LNCaP clone FGC (cell line): ENCODE results near the gene UNC13B.

ENCODE experiments used
- DNase-seq: peaks from one replicate; pipeline ENCODE4 v3.0.0-alpha.2; 2011; ENCODE audit warnings: low read depth
- H3K4me3 ChIP-seq: 2 replicates; pipeline ENCODE4 v1.5.1; 2011; ENCODE audit warnings: mild to moderate bottlenecking, low read depth, low read length, control low read depth
- CTCF ChIP-seq: IDR thresholded peaks from 2 replicates; pipeline ENCODE4 v1.5.1; 2012; ENCODE audit warnings: mild to moderate bottlenecking; ENCODE audit not compliant: control insufficient read depth, insufficient read depth; ENCODE audit errors: extremely low read depth

The UNC13B gene

GRCh38 chr9:35342221-35342958 lies 180.6 kb downstream of the UNC13B start:
- no peak overlapping the region for H3K4me3 ChIP-seq
- TF ChIP-seq CTCF, result no peak
- no peak for DNase-seq

- no peak for TF ChIP-seq CTCF
- H3K4me3 ChIP-seq, result no peak overlapping the region
- no peak for DNase-seq
Measured at GRCh38 chr9:35348109-35348508, 186.3 kb downstream of the UNC13B start.

GRCh38 chr9:35349287-35349990 lies 187.6 kb downstream of the UNC13B start:
- no peak overlapping the region for H3K4me3 ChIP-seq
- peak; percentile 83 for DNase-seq
- TF ChIP-seq CTCF, result no peak

GRCh38 chr9:35350212-35350611 lies 188.4 kb downstream of the UNC13B start:
- H3K4me3 ChIP-seq, result peak overlapping the region; percentile 6; the same call in 1 of the 2 replicates
- no peak for DNase-seq
- TF ChIP-seq CTCF, result no peak

GRCh38 chr9:35350827-35351549 lies 189.2 kb downstream of the UNC13B start:
- peak; percentile 93 for DNase-seq
- H3K4me3 ChIP-seq, result peak overlapping the region; percentile 6; the same call in 1 of the 2 replicates
- TF ChIP-seq CTCF, result no peak

- TF ChIP-seq CTCF, result no peak
- H3K4me3 ChIP-seq, result no peak overlapping the region
- DNase-seq, result no peak
Measured at GRCh38 chr9:35353731-35354365, 192.0 kb downstream of the UNC13B start.
